NCI-H187 treated with DMSO at 0.1 percent for 48 hours (cell line): ENCODE measurements around the gene EPB41.
"Not testable (repeated sequence)": the region's sequence is repeated elsewhere in the genome, so short reads cannot be mapped to it uniquely, and the experiment has no call there.

Source experiments
- DNase-seq: peaks from one replicate; lab custom pipeline; 2025; lab: John Stamatoyannopoulos, UW

The EPB41 gene

DNA sequence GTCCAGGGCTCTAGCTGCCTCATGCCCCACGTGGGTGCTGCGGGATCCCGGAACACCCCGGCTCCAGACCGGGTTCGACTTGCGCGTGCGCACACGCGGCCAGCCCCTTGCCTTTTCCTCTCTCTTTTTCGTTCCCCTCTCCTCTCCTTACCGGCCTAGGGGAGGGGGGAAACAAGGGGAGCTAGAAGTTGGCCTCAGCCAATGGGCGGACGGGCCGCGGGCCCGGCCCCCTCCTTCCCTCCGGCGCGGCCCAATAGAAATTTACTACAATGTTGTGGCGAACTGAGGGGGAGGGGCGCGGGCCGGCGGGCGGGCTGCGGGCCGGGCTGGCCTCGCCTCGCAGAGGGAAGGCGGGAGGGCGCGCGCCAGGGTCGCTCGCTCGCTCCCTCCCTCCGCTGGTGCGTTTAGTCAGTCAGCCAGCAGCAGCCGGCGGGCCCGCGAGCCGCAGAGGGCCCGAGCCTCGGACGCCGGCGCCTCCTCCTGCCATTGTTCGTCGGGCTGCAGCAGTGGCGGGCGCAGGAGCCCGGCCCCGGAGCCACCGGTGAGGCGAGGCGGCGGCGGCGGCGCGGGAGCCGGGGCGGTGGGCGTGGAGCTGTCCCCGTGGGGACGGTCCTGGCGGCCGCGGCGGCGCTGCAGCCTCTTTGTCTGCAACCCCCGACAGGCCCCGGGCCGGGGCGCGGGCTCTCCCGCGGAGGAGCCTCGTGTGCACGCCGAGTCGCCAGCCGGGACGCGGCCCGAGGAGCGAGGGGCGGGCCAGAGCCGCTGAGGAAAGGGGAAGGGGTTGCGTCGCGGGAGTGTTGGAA is at the start of gene EPB41:
Gene EPB41, plus strand, starts transcription at position 342 of the 803 bp plus-strand sequence. CDS start 72,869 bp downstream, outside the sequence.
- DNase-seq, result peak; percentile 80

DNA sequence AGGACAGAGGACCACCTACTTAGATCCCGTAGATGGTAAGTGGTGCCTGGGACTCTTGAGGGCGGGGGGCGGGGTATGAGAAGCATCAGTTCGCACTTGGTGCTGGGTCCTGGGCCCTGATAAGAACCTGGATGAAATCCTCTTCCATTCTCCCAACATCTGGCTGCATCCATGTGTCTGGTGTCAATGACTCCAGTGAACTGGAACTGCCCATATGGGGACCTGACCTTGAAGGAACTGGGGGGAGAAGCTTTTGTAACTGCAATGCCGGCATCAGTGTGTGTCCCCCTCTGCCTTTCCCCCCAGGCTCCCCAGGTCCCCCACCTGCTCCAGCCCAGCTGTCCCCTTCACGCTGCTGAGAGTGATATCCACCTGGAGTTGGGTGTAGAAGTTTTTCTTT is 49.7 kb upstream of the EPB41 start:
- no peak for DNase-seq

DNA sequence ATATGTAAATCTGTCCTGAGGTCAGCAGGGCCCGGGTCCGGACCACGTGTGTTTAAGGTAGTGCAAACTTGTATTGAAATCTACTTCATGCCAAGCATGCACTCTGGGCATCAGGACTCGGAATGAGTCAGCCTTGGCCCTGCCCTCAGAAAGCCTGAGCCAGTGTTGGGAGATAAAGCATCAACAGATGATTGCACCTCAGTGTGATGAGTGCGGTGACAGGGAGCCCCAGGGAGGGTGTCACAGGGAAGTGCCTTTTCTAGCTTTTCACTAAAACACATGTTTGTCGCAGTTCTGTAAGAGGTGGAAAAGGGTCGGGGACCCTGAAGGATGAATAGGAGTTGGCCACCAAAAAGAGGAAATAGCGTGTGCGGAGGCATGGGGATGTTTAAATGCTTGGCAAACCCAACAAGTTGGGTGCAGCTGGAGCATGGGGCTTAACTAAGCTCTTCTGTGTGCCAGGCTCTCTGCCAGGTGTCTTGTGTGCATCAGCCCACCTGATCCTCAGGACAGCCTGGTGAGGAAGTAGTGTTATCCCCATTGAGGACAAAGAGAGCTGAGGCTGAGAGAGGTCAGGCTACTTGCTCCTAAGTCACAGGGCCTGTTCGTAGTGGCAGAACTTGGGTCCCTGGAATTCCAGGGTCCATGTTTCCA is 48.2 kb upstream of the EPB41 start:
- no peak for DNase-seq

DNA sequence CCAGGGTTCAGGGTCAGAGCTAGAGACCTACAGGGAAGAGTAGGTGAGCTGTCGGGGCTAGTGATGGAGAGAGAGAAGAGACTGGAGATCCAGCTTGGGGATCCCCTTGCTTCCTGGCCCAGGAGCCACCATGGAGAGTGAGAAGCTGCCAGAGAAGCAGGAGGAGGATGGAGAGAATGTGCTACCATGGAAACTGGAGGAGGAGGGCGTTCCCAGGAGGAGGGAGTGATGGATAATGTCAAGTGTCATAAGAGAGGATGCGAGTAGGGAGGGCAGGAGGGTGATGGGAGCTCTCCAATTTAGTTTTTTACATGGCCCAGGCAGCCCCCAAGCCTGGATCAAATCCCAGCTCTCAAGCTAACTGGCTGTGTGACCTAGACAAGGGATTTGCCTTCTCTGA is 46.5 kb upstream of the EPB41 start:
- no peak for DNase-seq

DNA sequence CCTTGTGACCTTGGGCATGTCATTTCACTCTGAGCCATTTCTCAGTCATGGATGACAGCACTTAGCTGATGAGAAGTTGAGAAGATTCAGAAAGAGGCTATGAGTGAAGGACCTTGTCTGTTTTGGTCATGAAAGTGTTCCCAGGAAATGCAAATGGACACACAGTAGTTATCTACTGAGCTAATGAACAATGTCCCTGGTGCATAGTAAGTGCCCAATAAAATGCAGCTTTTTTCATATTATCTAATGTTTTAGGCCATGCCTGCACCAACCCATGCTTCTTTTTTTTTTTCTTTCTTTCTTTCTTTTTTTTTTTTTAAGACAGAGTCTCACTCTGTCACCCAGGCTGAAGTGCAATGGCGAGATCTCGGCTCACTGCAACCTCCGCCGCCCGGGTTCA is 44.4 kb upstream of the EPB41 start:
- no peak for DNase-seq

DNA sequence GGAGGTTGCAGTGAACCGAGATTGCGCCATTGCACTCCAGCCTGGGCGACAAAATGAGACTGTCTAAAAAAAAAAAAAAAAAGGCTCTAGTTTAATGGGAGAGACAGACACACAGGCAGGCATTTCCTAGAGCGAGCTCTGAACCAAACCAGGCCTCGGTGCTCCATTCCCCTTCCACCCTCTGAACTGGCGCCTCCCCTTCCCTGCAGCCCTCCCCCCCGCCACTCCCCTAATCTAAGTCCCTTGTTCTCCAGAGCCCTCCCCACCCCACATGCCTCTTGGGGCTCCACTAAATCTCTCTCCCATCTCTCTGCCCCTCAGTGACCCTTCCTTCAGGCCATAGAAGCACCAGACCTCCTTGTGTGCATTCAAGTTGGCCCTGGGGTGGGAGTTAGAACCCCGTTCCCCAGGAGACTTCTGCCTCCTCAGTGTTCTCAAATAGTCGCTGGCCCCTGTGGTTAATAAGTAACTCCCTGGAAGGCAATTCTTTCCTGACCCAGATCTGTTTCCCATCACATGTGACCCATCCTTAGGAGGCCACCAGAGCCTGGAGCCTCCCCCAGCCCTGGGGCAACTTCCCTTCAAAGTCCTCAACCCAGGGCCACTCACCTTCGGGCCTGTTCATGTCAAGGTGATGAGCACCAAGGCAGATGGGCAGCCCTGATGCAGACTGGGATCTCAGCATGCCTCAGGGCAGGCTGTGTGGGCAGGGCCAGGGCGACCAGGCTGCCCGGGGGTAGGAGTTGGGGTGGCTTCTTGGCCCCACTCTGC is 42.6 kb upstream of the EPB41 start:
- DNase-seq, result no peak

DNA sequence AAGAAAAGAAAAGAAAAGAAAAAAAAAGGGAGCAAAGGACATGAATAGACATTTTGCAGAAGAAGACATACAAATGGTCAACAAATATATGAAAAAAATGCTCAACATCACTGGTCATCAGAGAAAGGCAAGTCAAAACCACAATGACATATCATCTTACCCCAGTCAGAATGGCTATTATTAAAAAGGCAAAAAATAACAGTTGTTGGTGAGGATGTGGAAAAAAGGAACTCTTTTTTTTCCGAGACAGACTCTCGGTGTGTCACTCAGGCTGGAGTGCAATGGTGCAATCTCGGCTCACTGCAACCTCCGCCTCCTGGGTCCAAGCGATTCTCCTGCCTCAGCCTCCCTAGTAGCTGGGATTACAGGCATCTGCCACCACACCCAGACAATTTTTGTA is 39.2 kb upstream of the EPB41 start:
- DNase-seq, result not testable (repeated sequence)

DNA sequence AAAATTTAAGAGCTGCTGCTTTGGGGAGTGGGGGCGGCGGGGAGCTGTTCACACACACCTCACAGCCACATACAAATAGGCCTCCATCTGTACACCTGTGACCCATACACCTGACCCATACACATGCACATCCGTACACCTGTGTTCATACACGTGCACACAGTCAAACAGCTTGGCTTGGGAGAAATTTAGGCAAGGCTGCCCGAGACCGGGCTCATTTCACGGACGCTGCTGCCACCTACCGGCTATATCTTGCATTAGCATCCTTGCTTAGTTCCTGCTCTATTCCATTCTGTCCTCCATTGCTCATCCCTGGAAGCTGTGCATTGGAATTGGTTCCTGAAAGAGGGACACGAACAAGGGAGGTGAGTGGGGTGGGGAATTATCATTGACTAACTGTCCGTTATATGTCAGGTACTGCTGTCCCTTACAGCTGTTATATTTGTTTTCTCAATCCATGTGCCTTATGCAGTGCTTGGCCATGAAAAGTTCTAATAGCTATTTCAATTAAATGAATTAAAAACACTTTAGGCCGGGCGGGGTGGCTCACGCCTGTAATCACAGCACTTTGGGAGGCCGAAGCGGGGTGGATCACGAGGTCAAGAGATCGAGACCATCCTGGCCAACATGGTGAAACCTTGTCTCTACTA is 37.1 kb upstream of the EPB41 start:
- DNase-seq, result peak; percentile 43

DNA sequence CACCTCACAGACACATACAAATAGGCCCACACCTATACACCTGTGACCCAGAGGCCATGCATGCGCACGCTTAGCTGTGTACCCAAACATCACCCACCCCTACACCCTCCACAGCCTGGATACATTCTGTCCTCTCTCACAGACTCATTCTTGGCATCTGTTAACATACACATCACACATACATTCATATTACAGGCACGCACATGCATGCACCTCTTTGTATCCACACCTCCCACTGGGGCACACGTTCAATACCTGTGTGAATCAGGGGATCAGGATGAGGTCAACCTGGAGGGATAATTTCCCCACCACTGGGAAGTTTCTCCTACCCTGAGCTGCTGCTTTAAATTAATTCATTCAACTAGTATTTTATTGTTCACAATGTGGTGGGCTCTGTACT is 35.6 kb upstream of the EPB41 start:
- no peak for DNase-seq

DNA sequence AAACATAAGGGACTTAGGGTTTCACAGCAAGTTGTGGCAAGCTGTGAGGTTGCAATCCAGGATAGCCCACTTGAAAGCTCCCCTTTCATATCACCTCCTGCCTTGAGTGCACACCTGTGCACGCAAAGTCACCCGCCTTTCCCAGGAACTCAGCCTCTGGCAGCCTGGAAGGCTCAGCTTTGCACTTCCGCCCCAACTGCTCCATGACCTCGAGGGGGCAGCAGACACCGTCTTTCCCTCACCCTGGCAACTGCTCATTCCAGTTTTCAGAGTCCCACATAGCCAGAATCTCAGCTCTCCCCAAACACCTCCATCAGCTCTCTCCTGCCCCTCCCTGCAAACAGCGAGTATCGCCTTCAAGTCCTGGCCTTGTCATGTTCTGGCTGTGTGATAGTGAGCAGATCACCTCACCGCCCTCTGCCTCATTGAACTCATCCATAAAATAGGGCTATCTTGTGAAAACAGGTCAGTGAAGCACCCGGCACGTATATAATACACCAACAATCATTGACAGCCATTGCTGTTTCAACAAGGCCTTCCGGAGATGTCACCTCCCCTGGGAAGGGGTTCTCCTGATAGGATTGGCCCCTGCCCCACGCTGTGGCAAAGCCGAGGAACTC is 32.2 kb upstream of the EPB41 start:
- peak; percentile 71 for DNase-seq

DNA sequence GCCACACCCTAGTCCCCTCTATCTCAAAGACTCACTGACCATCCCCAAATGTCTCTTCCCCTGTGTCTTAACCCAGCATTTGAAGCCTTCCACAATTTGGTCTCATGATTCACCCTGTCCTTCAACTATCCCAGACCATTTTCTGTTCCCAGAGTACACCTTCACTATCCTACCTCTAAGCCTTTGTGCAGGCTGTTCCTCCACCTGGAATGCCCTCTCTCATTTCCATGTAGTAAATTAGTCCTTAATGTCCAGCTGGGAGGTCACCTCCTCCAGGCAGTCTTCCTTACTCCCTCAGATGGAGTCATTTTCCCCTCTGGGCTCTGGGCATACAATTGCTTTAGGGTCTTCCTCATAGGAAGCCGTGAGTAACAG is 31.1 kb upstream of the EPB41 start:
- DNase-seq, result no peak

DNA sequence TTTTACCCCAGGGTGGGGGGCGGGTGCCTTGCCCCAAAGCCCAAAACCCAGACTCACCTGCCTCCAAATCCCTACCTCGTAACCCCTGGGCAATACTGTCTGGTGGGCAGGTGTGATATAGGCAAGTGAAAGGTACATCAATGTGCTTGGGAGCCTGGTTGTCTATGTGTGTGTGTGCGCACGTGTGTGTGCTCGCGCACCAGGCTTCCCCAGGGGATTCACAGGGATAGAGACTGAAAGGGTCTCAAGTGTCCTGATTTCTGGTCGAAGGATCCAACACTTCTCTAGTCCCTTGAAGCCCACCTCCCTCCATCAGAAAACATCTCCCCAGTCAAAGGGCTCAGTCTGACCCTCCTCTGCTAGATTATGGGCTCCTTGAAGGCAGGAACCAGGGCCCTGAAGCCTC is 28.9 kb upstream of the EPB41 start:
- no peak for DNase-seq

DNA sequence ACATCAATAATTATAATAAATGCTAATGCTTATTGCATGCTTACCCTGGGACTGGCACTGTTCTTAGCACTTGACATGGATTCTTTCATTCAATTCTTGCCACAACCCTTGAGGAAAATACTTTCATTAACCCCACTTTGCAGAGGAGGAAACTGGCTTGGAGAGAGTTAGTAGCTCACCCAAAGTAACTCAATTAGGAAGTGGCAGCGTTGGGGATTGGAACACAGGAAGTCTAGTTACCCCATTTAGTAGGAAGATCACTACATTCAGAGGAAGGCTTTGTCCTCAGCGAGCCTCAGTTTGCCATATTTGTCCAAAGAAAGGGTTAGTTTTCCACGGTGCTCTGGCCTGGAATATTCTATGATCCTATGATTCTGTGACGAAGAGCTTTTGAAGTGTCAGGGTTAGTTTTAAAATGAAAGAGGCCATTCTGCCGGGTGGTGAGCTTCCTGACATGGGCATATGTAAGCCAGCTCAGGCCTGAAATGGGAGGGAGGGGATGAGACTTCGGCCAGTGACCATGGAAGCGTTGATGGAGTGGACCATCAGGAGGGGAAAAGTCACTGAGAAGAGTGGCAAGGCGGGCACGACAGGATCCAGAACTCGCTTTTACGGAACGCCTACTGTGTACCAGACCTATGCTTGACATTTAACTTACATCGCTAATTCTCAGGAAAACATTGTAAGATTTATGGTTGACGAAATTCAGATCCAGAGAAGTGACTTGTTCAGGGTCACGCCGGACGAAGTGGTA is 28.2 kb upstream of the EPB41 start:
- no peak for DNase-seq

DNA sequence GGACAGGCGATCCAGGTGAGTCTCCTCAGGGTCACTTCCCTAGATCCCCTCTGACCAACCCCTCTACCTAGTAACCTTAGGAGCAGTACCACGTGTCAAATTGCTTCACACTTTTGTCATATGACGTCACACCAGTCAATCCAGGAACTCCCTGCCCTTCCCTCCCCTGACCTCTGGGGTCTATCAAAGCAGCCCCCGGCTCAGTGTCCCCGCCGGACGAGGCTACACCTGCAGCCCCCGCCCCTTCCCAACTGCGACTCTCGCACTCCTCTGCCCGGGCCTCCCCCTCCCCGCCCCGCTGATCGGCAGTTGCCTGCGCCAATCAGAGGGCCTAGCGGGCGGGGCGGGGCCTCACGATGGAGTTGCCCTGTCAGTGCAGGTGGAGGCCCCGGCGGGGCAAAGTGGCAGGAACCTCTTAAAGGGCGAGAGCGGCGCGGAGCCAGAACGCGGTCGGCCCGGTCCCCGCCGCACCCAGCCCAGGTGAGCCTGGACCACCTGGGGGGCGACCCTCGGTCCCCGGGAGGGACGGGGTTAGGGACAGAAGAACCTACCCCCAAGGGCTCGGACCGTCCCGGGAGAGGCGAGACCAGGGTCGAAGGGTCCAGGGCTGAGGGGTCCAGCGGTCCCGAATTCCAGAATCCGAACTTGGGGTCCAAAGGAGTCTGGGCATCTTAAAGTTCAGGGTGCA is 27.5 kb upstream of the EPB41 start:
- DNase-seq, result no peak

DNA sequence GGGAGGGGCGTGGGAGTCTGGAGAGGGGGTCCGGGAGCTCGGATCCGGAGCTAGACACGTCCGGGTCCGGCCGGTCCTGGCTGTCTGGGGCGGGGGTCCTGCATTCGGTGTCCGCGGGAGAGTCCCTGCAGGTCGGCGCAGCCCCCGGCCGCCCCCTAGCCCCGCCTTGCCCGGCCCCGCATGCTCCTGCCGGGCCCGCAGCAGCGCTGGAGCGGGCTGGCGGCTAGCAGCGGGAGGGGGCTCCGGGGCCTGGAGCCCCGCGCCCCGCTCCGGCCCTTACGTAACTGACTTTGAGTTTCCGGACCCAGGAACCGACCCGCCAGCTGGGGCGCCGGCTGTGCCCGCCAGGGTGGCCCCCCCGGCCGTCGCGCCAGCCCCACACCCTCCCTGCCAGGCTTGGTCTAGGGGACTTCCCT is 26.9 kb upstream of the EPB41 start:
- DNase-seq, result no peak

DNA sequence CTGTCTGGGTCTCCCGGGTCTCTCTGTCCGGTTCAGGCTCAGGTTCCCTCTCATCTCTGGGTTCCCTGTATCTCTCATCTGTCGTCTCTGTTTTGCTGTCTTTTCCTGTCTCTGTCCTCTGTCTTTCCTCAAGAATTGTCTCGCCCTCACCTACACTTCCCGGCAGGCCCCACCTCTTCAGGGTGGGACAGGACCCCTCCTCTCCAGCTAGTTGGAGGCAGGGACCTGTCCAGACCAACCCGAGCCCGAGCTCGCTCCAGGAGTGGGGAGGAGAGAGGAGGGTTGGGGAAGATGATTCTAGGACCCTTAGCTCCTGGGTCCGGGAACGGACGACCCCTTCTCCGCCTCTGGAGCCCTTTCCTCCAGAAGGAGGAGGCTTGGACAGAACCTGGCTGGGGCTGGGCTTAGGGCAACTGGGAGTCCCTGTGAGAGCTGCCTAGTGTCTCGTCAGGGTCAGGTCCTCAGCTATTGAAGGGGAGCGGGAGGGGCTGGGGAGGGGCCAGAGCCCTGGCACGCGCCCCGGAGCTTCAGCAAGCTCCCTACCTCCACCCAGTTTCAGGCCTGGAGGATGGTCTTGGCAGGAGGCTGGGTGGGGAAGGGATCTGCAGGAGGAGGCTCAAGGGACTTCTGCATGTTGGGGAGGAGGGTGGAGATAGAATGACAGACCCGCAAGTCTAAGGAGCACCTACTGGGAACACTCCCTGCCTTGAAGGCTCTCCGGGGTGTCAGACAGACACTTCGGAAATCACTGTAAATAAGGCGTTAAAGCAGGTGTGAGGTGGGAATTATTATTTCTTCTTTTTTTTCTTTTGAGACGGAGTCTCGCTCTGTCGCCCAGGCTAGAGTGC is 26.3 kb upstream of the EPB41 start:
- DNase-seq, result no peak

DNA sequence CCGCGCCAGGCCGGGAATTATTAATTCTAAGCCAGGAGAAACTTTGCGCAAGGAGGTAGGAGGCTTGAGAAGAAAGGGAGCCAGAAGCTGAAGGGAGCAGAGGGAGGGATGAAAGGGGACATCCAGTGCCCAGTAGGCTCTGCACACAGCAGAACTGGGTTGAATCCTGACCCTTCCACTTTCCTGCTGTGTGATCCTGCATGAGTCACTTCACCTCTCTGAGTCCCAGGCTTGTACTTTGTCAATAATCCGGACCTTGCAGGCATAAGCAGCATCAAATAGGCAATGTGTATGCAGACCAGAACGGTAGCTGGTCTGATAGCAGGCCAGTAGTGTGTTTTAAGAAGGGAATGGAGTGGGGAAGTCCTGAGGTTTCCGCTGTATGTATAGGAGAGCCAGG is 25.5 kb upstream of the EPB41 start:
- DNase-seq, result no peak

DNA sequence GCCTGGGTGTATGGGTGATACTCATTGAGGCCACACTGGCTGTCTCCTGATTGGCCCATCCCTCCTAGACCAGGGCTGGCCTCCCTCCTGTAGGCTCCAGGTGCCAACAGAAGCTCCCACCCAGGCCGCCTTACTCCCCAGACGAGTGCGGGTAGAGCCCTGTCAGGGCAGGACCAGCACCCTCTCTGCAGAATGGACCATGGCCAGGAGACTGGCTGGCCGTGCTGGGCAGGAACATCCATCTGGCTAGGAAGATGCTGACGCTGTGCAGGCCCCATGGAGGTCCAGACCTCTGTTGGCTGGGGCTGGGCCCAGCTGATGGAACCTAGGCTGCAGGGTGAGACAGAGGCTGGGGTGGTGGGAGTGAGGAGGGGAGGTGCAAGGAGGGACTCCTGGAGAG is 25.0 kb upstream of the EPB41 start:
- no peak for DNase-seq

DNA sequence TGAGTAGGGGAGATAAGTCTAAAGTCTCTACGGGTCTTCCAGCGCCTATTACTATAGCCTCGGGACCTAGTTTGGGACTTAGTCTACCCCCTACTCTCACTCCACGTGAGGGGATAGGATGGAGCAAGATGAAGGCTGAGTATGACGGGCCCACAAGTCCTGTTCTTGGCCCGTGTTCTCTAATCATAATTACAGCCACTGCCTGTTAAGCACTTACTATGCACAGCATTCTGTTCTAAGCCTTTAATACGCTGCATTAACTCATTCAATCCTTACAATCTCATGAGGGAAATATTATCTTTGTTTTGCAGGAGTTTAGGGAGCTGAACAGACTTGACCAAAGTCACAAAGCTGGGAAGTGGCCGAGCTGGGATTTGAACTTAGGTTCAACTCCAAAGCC is 23.9 kb upstream of the EPB41 start:
- DNase-seq, result no peak

DNA sequence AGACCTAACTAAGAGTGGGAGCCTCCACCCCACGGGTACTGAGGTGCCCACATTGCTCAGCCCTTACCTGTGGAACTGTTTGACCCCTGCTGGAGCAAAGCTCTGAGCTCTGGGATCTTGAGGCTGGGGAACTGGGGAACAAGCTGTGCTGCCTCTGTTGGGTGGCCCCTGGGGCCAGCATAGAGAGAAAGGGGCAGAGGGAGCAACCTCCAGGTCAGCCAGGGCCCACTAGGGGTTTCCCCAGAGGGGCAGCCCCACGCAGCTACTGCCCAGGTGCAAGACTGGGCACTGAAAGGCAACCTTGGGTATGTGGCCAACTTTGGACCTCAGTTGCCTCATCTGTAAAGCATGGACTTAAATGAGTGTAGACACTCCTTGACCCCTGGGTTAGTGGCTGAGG is 23.5 kb upstream of the EPB41 start:
- DNase-seq, result no peak
